C4-2B (cell line): ENCODE measurements around the gene RUNX3.

Source experiments
- CTCF ChIP-seq: fragments of 450-650 bp; conservative IDR thresholded peaks from 2 replicates; pipeline ENCODE4 v1.5.1; 2017; ENCODE audit warnings: mild to moderate bottlenecking
- ZFX ChIP-seq: fragments of 450-650 bp; IDR thresholded peaks from 2 replicates; pipeline ENCODE4 v1.6.1; 2017

- TF ChIP-seq ZFX = no peak
- TF ChIP-seq CTCF = no peak
Observed at GRCh38 chr1:24902471-24902891, 27.6 kb downstream of the RUNX3 start.
